Activated naive CD4-positive, alpha-beta T cell treated with anti-CD3 and anti-CD28 coated beads, Interleukin-2, amount 10 ng/mL, durations not matched to agents 7 days and 5 days (primary cell): ENCODE measurements around the gene NUCB1.
"Not testable (repeated sequence)": the region's sequence is repeated elsewhere in the genome, so short reads cannot be mapped to it uniquely, and the experiment has no call there.

Source experiments
- CTCF ChIA-PET: fragments of 350-600 bp; sonication (Branson Sonifier 250); formaldehyde crosslinking; loops from one replicate; lab custom pipeline; 2021; ENCODE audit warnings: antibody characterized with exemption; lab: Charles Lee
- DNase-seq: peaks from one replicate; pipeline ENCODE4 v3.0.0-alpha.2; 2020
- H3K27ac Mint-ChIP-seq: one replicate; pipeline ENCODE4 v1.8.0; 2021; ENCODE audit warnings: mild to moderate bottlenecking, moderate library complexity, mixed read lengths
- H3K27me3 Mint-ChIP-seq: one replicate; pipeline ENCODE4 v1.8.0; 2021; ENCODE audit warnings: mild to moderate bottlenecking, mixed read lengths
- H3K36me3 Mint-ChIP-seq: one replicate; pipeline ENCODE4 v1.8.0; 2021; ENCODE audit warnings: mixed read lengths
- H3K4me1 Mint-ChIP-seq: one replicate; pipeline ENCODE4 v1.8.0; 2021; ENCODE audit warnings: mixed read lengths
- H3K4me3 Mint-ChIP-seq: one replicate; pipeline ENCODE4 v1.8.0; 2021; ENCODE audit warnings: mild to moderate bottlenecking, moderate library complexity, mixed read lengths
- H3K9me3 Mint-ChIP-seq: one replicate; pipeline ENCODE4 v1.8.0; 2021; ENCODE audit warnings: mixed read lengths

NUCB1 gene

GRCh38 chr19:48925240-48925843 is 25.2 kb downstream of the NUCB1 start:
- H3K27ac Mint-ChIP-seq, result no peak overlapping the region
- DNase-seq, result no peak
- H3K27me3 Mint-ChIP-seq, result no peaks in the 10 kb centered on the region
- peaks cover 5% of the 10 kb centered on the region for H3K4me1 Mint-ChIP-seq
- CTCF ChIA-PET, result interaction anchor here (1.3 kb wide), 1 partner anchor 73 kb away, joined by 4 read pairs; no protein-coding TSS in a partner anchor
- H3K9me3 Mint-ChIP-seq, result no peaks in the 10 kb centered on the region
- H3K4me3 Mint-ChIP-seq, result no peak overlapping the region
- peaks cover 20% of the 10 kb centered on the region for H3K36me3 Mint-ChIP-seq

- CTCF ChIA-PET, DNase-seq, H3K4me3 Mint-ChIP-seq, H3K9me3 Mint-ChIP-seq, H3K27me3 Mint-ChIP-seq, H3K27ac Mint-ChIP-seq, H3K4me1 Mint-ChIP-seq: not testable (repeated sequence)
- H3K36me3 Mint-ChIP-seq, result peaks cover 16% of the 10 kb centered on the region
Measured at GRCh38 chr19:48925890-48926289, 25.8 kb downstream of the NUCB1 start.

- peaks cover 9% of the 10 kb centered on the region for H3K36me3 Mint-ChIP-seq
- H3K9me3 Mint-ChIP-seq, result no peaks in the 10 kb centered on the region
- H3K27ac Mint-ChIP-seq, result no peak overlapping the region
- H3K27me3 Mint-ChIP-seq, result peaks cover 10% of the 10 kb centered on the region
- H3K4me1 Mint-ChIP-seq, result peaks cover 5% of the 10 kb centered on the region
- DNase-seq, result peak; percentile 28
- peak overlapping the region; percentile 40 for H3K4me3 Mint-ChIP-seq
- CTCF ChIA-PET, result no interaction called here
Measured at GRCh38 chr19:48926909-48927308, 26.8 kb downstream of the NUCB1 start.

GRCh38 chr19:48927692-48928091 is 27.6 kb downstream of the NUCB1 start:
- peaks cover 11% of the 10 kb centered on the region for H3K27me3 Mint-ChIP-seq
- H3K9me3 Mint-ChIP-seq, H3K4me3 Mint-ChIP-seq, DNase-seq, CTCF ChIA-PET, H3K4me1 Mint-ChIP-seq, H3K36me3 Mint-ChIP-seq, H3K27ac Mint-ChIP-seq: not testable (repeated sequence)

- Mint-ChIP-seq H3K27ac (no peak overlapping the region), H3K36me3 (no peaks in the 10 kb centered on the region), H3K27me3 (peaks cover 18% of the 10 kb centered on the region), H3K9me3 (no peaks in the 10 kb centered on the region), H3K4me3 (no peak overlapping the region), H3K4me1 (peaks cover 11% of the 10 kb centered on the region)
- CTCF ChIA-PET, result interaction anchor here (1.1 kb wide), 1 partner anchor 42 kb away, joined by 3 read pairs; no protein-coding TSS in a partner anchor
- no peak for DNase-seq
Measured at GRCh38 chr19:48928164-48929025, 28.3 kb downstream of the NUCB1 start.

GRCh38 chr19:48933382-48933932 is 33.3 kb downstream of the NUCB1 start, which contains the start of gene DHDH:
DHDH (plus strand) TSS chr19:48933699; CDS start chr19:48933722, 23 bp downstream.
- H3K4me3 Mint-ChIP-seq, result peak within 1 kb of the TSS; percentile 64
- peaks cover 22% of the 10 kb centered on the region for H3K4me1 Mint-ChIP-seq

GRCh38 chr19:48934837-48935236 is 34.7 kb downstream of the NUCB1 start:
- Mint-ChIP-seq H3K27me3 (peaks cover 22% of the 10 kb centered on the region), H3K4me1 (peaks cover 22% of the 10 kb centered on the region), H3K27ac (no peak overlapping the region), H3K9me3 (no peaks in the 10 kb centered on the region), H3K4me3 (no peak overlapping the region), H3K36me3 (peaks cover 5% of the 10 kb centered on the region)
- DNase-seq, result no peak
- CTCF ChIA-PET, result no interaction called here

More at GRCh38 chr19:48933382-48933932, 33.3 kb downstream of the NUCB1 start, which contains the start of gene DHDH:
- no peaks in the 10 kb centered on the region for H3K9me3 Mint-ChIP-seq
- peak within 1 kb of the TSS; percentile 79 for H3K27ac Mint-ChIP-seq
- CTCF ChIA-PET, result interaction anchor here (0.8 to 2.0 kb wide), 4 partner anchors 37 to 91 kb away, joined by 3 to 10 read pairs (median 6); no protein-coding TSS in a partner anchor
- H3K27me3 Mint-ChIP-seq, result peaks cover 22% of the 10 kb centered on the region
- H3K36me3 Mint-ChIP-seq, result no peaks in the 10 kb centered on the region
- DNase-seq, result peak; percentile 93

GRCh38 chr19:48935864-48936263 is 35.8 kb downstream of the NUCB1 start:
- no peak for DNase-seq
- H3K27me3 Mint-ChIP-seq, result peaks cover 22% of the 10 kb centered on the region
- no peak overlapping the region for H3K27ac Mint-ChIP-seq
- peaks cover 1% of the 10 kb centered on the region for H3K9me3 Mint-ChIP-seq
- CTCF ChIA-PET, result no interaction called here
- peaks cover 22% of the 10 kb centered on the region for H3K4me1 Mint-ChIP-seq
- H3K36me3 Mint-ChIP-seq, result peaks cover 5% of the 10 kb centered on the region
- H3K4me3 Mint-ChIP-seq, result no peak overlapping the region

GRCh38 chr19:48938256-48938655 is 38.1 kb downstream of the NUCB1 start:
- H3K36me3 Mint-ChIP-seq, result peaks cover 11% of the 10 kb centered on the region
- H3K27me3 Mint-ChIP-seq, result peaks cover 6% of the 10 kb centered on the region
- no peak overlapping the region for H3K27ac Mint-ChIP-seq
- no peak overlapping the region for H3K4me3 Mint-ChIP-seq
- CTCF ChIA-PET, result no interaction called here
- peaks cover 18% of the 10 kb centered on the region for H3K4me1 Mint-ChIP-seq
- DNase-seq, result no peak
- peaks cover 5% of the 10 kb centered on the region for H3K9me3 Mint-ChIP-seq

GRCh38 chr19:48940902-48941301 is 40.8 kb downstream of the NUCB1 start:
- no peaks in the 10 kb centered on the region for H3K27me3 Mint-ChIP-seq
- peaks cover 11% of the 10 kb centered on the region for H3K36me3 Mint-ChIP-seq
- H3K4me3 Mint-ChIP-seq, result no peak overlapping the region
- DNase-seq, result no peak
- peaks cover 2% of the 10 kb centered on the region for H3K4me1 Mint-ChIP-seq
- CTCF ChIA-PET, result interaction anchor here (0.6 to 0.9 kb wide), 2 partner anchors 8 to 11 kb away, joined by 3 read pairs; no protein-coding TSS in a partner anchor
- peaks cover 5% of the 10 kb centered on the region for H3K9me3 Mint-ChIP-seq
- no peak overlapping the region for H3K27ac Mint-ChIP-seq

GRCh38 chr19:48943081-48943480 is 43.0 kb downstream of the NUCB1 start:
- H3K4me3 Mint-ChIP-seq, result no peak overlapping the region
- no peaks in the 10 kb centered on the region for H3K27me3 Mint-ChIP-seq
- no peaks in the 10 kb centered on the region for H3K4me1 Mint-ChIP-seq
- CTCF ChIA-PET, result interaction anchor here (0.6 to 1.5 kb wide), 3 partner anchors 11 to 163 kb away, joined by 3 to 5 read pairs (median 3); partner anchors contain the start of genes BAX and RUVBL2
- H3K9me3 Mint-ChIP-seq, result peaks cover 9% of the 10 kb centered on the region
- H3K27ac Mint-ChIP-seq, result no peak overlapping the region
- H3K36me3 Mint-ChIP-seq, result peaks cover 13% of the 10 kb centered on the region
- no peak for DNase-seq

- Mint-ChIP-seq H3K36me3 (peaks cover 10% of the 10 kb centered on the region), H3K27me3 (peaks cover 4% of the 10 kb centered on the region), H3K9me3 (peaks cover 16% of the 10 kb centered on the region), H3K4me3 (no peak overlapping the region), H3K27ac (no peak overlapping the region), H3K4me1 (no peaks in the 10 kb centered on the region)
- CTCF ChIA-PET, result interaction anchor here (1.1 kb wide), 1 partner anchor 8 kb away, joined by 3 read pairs; no protein-coding TSS in a partner anchor
- DNase-seq, result no peak
Measured at GRCh38 chr19:48945415-48945814, 45.3 kb downstream of the NUCB1 start.

GRCh38 chr19:48945817-48946216 is 45.7 kb downstream of the NUCB1 start:
- CTCF ChIA-PET, result no interaction called here
- Mint-ChIP-seq H3K4me3 (no peak overlapping the region), H3K36me3 (peaks cover 10% of the 10 kb centered on the region)

More at GRCh38 chr19:48945817-48946216, 45.7 kb downstream of the NUCB1 start:
- no peaks in the 10 kb centered on the region for H3K4me1 Mint-ChIP-seq
- DNase-seq, result no peak
- peaks cover 16% of the 10 kb centered on the region for H3K9me3 Mint-ChIP-seq
- H3K27ac Mint-ChIP-seq, result no peak overlapping the region
- peaks cover 4% of the 10 kb centered on the region for H3K27me3 Mint-ChIP-seq
